ENCODE results near the gene CCDC183. TPM values are rescaled to one million over a fixed set of nuclear protein-coding genes. Genes with fewer than 3 reads are reported as not detected.

The CCDC183 gene
- total RNA-seq, 4 donors from 2014 or later = 1.4 to 3.4 (median 2.0) TPM; not detected in 1

- Histone ChIP-seq H3K27ac (no peak overlapping the region), H3K36me3 (no peaks in the 10 kb centered on the region), H3K4me3 (no peak overlapping the region), H3K4me1 (peaks cover 0 to 4% (median 0%) of the 10 kb centered on the region in 3 donors), H3K27me3 (peaks cover 31% of the 10 kb centered on the region), H3K9me3 (peaks cover 0 to 15% (median 0%) of the 10 kb centered on the region in 3 donors)
- ATAC-seq = no peak
- TF ChIP-seq POLR2AphosphoS5 (IDR thresholded peaks at IDR 0.05) (no peak), POLR2A (IDR thresholded peaks at IDR 0.05) (no peak), CTCF (IDR thresholded peaks at IDR 0.05) (no peak), EP300 (IDR thresholded peaks at IDR 0.05) (no peak)
- 95% methylated on average over 7 of the region's 18 CpGs; no CpG with 5 or more reads in 1 of the 2 donors for WGBS, 2 donors (ENCODE audit: low coverage in 1 of 2)
Observed at GRCh38 chr9:136756836-136757235, 39.3 kb upstream of the CCDC183 start.

- TF ChIP-seq POLR2AphosphoS5 (IDR thresholded peaks at IDR 0.05) (no peak), CTCF (IDR thresholded peaks at IDR 0.05) (no peak), POLR2A (IDR thresholded peaks at IDR 0.05) (no peak), EP300 (IDR thresholded peaks at IDR 0.05) (no peak)
- ATAC-seq = no peak
- no peaks in the 10 kb centered on the region for H3K36me3 ChIP-seq
- peaks cover 0 to 12% (median 0%) of the 10 kb centered on the region in 3 donors for H3K9me3 ChIP-seq
- H3K27me3 ChIP-seq = peaks cover 36% of the 10 kb centered on the region
- no peak overlapping the region for H3K27ac ChIP-seq
- WGBS, 2 donors (ENCODE audit: low coverage in 1 of 2) = 85 to 92% methylated on average over 5 to 7 of the region's 20 CpGs
- peaks cover 0 to 4% (median 0%) of the 10 kb centered on the region in 3 donors for H3K4me1 ChIP-seq
- H3K4me3 ChIP-seq = no peak overlapping the region
Observed at GRCh38 chr9:136757328-136757727, 38.8 kb upstream of the CCDC183 start.

- Histone ChIP-seq H3K9me3 (peaks cover 0 to 12% (median 0%) of the 10 kb centered on the region in 3 donors), H3K27me3 (peaks cover 39% of the 10 kb centered on the region), H3K4me1 (peaks cover 0 to 4% (median 0%) of the 10 kb centered on the region in 3 donors), H3K4me3 (no peak overlapping the region), H3K27ac (no peak overlapping the region), H3K36me3 (no peaks in the 10 kb centered on the region)
- no peak for ATAC-seq
- no CpG with 5 or more reads among the region's 20 CpGs for WGBS, 2 donors (ENCODE audit: low coverage in 1 of 2)
- TF ChIP-seq CTCF (IDR thresholded peaks at IDR 0.05) (no peak), EP300 (IDR thresholded peaks at IDR 0.05) (no peak), POLR2AphosphoS5 (IDR thresholded peaks at IDR 0.05) (no peak), POLR2A (IDR thresholded peaks at IDR 0.05) (no peak)
Observed at GRCh38 chr9:136757751-136758140, 38.4 kb upstream of the CCDC183 start.

GRCh38 chr9:136759001-136759400, 37.1 kb upstream of the CCDC183 start:
- no peak overlapping the region for H3K4me3 ChIP-seq
- TF ChIP-seq POLR2AphosphoS5 (IDR thresholded peaks at IDR 0.05) = no peak
- no peak for TF ChIP-seq POLR2A (IDR thresholded peaks at IDR 0.05)
- H3K4me1 ChIP-seq = peaks cover 0 to 10% (median 0%) of the 10 kb centered on the region in 3 donors
- 100% methylated on average over 1 of the region's 9 CpGs; no CpG with 5 or more reads in 1 of the 2 donors for WGBS, 2 donors (ENCODE audit: low coverage in 1 of 2)
- ATAC-seq = no peak
- peaks cover 51% of the 10 kb centered on the region for H3K27me3 ChIP-seq
- H3K9me3 ChIP-seq = peaks cover 0 to 8% (median 0%) of the 10 kb centered on the region in 3 donors
- H3K27ac ChIP-seq = no peak overlapping the region
- H3K36me3 ChIP-seq = no peaks in the 10 kb centered on the region

- H3K9me3 ChIP-seq = peaks cover 0 to 8% (median 0%) of the 10 kb centered on the region in 3 donors
Observed at GRCh38 chr9:136759436-136760325, 36.5 kb upstream of the CCDC183 start.

More at GRCh38 chr9:136759436-136760325, 36.5 kb upstream of the CCDC183 start:
- ATAC-seq = no peak
- no peaks in the 10 kb centered on the region for H3K36me3 ChIP-seq
- no peak overlapping the region for H3K27ac ChIP-seq
- H3K27me3 ChIP-seq = peaks cover 58% of the 10 kb centered on the region
- peaks cover 0 to 10% (median 0%) of the 10 kb centered on the region in 3 donors for H3K4me1 ChIP-seq
- WGBS, 2 donors (ENCODE audit: low coverage in 1 of 2) = 93% methylated on average over 3 to 5 of the region's 27 CpGs
- no peak for TF ChIP-seq CTCF (IDR thresholded peaks at IDR 0.05)
- no peak for TF ChIP-seq POLR2AphosphoS5 (IDR thresholded peaks at IDR 0.05)
- no peak for TF ChIP-seq POLR2A (IDR thresholded peaks at IDR 0.05)
- TF ChIP-seq EP300 (IDR thresholded peaks at IDR 0.05) = no peak
- H3K4me3 ChIP-seq = no peak overlapping the region

Data from gastroesophageal sphincter (tissue), 4 donors.